GM21367 (cell line): ENCODE results near the gene MOG.
A peak's percentile ranks its signal among the peaks of the same experiment; 100 is the strongest.
"Not testable (repeated sequence)": the region's sequence is repeated elsewhere in the genome, so short reads cannot be mapped to it uniquely, and the experiment has no call there.

Experiments
- ATAC-seq: cut with Tn5 transposase; IDR thresholded peaks from one replicate; pipeline ENCODE4 v1.9.1; 2021; ENCODE audit not compliant: unreplicated experiment

Gene MOG

DNA sequence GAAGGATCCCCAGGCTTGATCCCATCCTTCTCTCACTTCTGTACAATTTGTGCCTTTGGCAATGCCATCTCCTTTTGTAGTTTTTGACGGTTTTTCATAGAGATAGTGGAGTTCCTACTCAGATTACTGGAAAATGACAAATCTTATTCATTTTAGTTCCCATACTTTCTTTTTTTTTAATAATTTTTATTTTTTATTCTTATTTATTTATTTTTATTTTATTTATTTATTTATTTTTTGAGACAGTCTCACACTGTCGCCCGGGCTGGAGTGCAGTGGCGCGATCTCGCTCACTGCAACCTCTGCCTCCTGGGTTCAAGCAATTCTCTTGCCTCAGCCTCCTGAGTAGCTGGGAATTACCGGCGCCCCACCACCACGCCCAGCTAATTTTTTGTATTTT, 19.6 kb upstream of the MOG start:
- no peak for ATAC-seq

DNA sequence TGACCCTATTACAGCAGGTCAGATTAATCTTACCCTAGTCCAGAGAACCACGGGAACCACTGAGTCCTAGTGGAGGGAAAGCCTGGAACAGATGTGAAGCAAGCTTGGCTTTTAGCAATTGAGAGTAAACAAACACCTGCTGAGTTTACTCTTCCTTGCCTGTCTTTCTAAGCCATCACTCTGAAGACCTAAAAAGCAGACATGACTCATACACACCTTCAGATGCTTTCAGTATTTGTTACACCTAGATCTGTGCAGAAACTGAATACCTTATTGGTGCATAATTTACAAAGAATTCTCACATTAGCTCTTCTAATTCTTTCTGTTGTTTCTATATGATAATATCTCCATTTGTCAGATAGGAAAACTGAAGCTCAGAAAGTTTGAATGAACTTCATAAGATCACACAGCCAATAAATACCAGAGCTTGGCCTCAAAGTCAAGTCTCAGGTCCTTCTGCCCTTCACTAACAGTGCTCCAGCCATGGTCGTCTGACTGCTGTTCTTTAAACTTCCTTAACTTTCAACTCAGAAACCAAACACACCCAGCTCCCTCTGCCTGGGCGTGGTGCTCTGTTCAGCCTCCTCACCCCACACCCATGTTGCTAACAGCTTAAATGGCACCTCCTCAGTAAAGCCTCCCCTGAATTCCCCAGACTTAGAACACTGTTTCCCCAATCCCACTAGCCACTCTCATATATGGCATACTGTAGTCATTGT, 15.3 kb upstream of the MOG start:
- no peak for ATAC-seq

DNA sequence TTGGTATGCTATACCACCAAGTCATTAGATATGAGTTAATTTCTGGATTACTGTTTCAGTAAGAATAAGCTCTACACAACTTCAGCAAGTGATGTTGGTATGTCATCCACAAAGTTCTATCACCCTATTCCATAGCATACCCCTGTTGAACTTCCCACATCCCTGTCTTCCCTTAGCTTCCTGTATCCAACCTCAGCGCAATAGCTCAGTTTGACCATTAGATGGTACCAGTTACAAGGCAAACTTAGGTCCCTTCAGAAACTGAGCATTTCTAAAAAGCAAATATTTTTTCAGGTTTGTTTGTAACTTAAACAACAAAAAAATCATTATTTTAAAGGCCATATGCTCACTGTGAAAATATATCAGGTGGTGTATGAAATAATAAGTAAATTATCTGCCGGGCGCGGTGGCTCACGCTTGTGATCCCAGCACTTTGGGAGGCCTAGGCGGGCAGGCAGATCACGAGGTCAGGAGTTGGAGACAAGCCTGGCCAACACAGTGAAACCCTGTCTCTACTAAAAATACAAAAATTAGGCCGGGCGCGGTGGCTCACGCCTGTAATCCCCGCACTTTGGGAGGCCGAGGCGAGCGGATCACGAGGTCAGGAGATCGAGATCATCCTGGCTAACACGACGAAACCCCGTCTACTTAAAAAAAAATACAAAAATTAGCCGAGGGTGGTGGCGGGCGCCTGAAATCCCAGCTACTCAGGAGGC, 8.8 kb upstream of the MOG start:
- no peak for ATAC-seq

DNA sequence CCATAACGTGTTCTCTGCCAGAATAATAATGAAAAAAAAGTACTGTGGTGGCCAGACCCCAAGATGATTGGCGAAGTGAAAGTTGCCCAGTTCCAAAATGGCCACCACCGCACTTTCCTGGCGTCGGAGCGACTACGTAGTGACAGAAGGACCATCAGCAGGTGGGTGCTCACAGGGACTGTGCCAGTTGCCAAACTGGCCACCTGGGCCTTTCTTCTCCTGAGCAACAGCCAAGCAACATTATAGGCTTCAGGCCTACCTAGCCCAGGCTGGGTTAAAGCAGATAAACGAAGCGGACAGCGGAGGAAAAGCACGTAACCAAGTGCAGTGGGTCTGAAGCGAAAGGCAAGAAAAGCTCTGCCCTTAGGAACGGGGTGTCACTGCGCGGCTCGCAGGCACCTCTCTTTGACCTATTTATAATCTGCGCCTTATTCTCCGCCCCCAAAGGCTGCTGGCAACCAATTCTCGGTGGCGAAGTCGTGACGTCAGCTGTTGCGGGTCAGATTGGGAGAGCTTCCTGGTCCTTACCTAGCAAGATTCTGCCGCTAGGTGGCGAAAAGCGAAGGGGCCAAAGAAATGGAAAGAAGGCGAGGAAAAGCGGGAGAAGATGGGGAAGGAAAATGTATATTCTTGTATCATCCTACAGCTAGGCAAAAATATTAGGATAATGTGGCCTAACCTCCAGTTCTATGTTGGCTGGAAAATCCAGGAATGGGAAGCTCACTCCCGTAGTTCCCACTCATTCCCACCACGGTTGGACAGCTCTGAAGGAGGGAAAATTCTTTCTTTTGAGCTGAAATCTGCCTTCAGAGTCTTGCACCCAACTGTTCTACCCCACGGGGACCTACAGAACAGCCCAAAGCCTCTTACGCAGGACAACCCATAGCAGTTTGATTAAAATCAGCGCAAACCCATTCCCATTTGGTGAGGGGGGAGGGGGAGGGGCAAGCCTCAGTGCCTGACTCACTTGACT, 6.9 kb upstream of the MOG start:
- ATAC-seq, result peak; percentile 78

DNA sequence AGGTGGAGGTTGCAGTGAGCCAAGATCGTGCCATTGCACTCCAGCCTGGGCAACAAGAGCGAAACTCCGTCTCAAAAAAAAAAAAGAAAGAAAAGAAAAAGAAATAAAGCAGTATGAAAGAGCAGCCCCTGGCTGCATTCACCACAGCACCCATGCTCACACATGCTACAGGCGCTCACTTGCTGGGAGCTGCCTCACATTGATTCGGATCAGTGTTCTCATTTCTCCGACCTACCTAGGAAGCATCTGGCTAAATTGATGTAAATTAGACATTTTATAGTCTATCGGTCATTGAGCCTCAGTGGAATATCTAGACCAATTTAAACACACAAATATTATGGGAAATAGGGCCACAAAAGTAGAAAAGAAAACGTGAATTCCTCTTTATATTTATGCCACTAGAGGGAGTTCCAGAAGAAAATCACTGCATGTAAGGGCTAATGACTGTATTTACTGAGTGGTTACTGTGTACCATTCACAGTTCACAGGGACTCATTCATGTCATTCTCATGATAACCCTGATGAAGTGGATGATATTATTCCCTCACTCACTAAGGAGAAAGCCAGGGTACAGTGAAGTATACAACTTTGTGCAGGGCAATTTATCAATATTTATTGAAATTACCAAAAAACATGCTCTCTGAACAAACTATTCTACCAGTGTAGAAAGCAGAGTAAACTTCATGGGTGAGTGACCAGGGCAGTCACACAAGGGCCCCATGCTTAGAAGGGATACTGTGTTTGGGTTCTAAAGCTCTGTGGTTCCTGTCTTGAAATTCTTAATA, 5.3 kb upstream of the MOG start:
- ATAC-seq, result no peak

DNA sequence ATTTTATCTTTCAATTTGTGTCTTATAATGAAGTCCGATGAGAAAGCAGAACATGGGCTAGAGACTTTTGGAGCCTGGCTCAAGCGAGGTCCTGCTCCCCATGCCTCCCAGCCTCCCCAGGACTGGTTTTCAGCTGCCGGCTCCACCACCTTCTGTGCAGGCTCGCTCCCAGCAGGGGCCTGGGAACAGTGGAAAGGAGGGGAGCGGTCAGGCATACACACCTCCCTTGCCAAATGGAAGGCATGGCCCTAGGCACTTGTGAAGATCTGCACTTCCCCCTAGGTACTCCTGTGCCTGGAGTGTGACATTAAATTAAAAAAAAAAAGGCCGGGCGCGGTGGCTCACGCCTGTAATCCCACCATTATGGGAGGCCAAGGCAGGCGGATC, 4.7 kb upstream of the MOG start:
- ATAC-seq, result no peak

DNA sequence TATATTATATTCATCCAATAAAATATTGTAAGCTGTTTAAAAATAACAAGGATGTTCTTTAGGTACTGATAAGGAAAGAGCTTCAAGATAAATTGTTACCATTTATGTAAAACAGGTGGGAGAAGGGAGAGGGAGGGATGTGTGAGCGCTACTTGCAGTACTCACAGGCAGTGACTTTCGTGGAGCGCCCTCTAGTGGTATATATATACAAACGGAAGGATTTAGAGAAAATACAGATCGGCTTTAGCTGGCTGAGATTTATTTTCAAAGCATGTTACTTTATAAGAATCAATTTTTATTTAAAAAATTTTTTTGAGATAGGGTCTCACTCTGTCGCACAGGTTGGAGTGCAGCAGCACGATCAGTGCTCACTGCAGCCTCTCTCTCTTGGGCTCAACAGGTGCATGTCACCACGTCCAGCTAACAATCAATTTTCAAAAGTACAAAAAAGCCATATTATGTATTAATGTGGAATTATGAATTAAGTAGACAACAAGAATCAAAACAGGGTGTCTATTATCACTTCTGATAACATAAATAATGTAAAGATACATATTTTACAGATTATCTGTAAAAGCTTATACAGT, 3.3 kb upstream of the MOG start:
- ATAC-seq, result no peak

DNA sequence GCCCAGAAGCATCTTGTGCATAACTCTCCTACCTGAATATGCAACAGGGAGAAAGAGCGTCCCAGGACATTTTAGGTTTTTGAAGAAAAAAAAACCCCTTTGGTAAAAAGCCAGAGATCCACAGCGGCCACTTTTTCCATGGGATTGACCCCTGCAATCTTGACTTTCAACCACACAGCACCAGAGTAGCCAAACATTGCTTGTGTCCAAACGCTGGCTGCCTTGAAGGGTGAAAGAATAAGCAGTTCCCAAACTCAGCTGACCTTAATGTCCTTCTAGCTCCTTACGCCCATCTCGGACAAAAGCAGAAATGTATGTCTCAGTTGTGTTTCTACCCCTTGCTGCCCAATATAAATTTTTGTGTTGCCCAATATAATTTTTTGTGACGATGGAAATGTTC, 1.2 kb upstream of the MOG start:
- ATAC-seq, result no peak

DNA sequence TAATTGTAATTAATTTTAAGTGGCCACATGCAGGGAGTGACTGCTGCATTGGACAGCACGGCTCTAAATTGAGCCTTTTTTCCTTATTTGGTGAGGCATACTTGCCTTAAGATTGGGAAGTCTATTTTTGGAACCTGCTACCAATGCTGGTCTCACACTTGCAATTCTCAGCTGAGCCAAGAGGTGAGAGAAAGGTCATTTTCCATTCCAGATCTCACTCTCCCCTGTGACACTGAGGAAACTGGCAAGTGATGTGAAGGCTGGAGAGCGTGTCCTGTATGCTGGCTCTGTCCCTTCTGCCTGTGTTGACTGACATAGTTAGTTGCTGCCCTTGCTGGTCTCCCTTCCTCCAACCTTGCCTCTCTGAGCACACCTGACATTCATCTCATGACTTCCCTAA, 735 bp upstream of the MOG start:
- ATAC-seq, result no peak

DNA sequence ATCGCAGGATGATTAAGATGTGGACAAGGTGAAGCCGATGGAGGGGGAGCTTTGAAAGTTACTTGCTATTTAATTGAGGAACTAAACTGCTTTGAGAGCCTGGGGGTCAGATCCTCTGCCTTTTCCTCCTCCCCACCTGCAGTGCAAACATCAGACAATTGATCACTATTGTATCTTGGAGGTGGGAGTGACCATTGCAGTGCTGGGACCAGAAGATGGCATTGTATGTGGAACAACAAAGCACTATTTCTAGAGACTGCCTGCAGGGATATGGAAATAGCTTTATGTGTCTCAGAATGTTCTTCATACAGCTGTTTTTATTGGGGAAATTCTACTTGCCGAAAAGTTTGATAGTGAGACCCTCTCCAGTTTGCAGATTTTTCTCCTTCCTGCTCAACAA, 4.2 kb downstream of the MOG start:
- no peak for ATAC-seq

DNA sequence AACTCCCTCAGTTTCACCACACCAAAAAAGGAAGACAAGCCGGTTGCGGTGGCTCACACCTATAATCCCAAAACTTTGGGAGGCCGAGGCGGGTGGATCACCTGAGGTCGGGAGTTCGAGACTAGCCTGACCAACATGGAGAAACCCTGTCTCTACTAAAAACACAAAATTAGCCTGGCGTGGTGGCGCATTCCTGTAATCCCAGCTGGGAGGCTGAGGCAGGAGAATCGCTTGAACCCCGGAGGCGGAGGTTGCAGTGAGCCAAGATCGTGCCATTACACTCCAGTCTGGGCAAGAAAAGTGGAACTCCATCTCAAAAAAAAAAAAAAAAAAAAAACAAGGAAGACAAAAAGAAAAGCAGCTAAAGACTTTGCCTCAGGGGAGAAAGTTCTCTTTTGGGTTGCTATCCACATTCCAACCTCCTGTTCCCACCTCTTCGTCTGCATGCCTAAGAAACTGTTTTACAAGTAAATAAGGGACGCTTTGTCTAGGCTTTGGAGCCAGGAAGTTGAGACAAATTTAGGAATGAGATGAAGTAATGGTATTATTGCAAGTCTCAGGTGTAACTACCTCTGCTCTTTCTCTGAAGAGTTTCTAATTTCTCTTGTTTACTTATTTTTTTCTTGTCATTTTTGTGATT, 4.7 kb downstream of the MOG start:
- ATAC-seq, result not testable (repeated sequence)

DNA sequence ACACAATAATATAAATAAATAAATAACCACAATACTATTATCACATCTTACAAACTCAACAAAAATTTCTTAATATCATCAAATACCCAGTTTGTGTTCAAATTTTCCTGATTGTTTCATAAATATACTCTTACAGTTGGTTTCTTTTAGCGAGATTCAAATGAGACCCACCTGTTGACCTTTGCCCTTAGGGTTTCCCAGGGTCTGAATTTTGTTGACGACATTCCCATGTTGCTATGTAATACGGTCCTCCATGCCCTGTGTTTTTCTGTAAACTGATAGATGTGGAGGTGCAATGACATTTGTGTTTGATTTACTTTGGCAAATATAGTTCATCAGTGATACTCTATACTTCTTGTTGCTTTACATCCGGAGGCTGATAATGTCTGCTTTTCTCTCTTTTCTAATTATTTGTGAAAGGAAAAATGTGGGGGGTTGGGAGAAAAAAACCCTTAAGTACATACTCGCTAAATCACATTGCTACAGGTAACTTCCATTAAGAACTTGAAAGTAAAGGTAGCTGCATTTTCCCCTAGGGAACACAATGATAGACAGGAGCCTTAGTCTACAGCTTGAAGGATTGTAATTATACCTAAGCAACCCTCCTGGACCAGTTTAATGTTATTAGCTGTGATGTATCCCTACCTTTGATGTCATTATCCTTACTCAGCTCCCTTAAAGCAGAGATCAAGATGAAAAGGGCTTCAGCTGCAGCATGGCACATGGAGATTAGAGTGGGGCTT, 6.6 kb downstream of the MOG start:
- ATAC-seq, result no peak

DNA sequence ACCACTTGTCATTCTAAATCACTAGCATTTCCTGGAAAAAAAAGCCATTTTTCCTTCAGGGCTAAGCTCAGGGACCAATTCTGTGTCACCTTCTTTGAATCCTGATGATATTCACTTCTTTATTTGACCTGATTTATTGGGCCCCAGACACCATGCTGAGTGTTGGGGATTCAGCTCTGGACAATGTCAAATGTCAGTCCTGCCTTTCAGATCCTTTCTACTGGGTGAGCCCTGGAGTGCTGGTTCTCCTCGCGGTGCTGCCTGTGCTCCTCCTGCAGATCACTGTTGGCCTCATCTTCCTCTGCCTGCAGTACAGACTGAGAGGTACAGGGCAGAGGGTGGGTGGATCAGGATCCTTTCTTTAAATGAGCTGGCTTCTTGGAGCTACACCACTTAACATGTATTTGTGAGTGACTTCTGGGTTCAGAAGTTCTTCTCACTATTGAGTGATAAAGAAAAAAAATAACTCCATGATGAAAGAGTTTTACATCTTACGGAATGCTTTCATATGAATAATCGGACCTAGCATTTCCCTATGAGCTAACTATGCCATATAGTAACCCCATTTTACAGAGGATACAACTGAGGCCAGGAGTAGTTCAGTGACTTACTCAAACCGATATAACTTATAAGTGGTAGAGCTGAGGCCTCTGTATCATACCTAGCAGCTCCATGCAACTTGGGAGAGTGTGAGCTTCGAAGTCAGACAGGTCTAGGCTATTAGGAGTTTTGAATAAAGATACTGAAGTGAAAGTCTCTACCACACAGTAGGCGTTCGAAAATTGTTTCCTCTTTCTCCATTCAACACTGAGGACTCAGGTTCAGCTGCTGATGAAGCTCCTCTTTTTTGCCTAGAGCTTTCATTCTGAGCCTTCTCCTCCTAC, 9.3 kb downstream of the MOG start:
- no peak for ATAC-seq

DNA sequence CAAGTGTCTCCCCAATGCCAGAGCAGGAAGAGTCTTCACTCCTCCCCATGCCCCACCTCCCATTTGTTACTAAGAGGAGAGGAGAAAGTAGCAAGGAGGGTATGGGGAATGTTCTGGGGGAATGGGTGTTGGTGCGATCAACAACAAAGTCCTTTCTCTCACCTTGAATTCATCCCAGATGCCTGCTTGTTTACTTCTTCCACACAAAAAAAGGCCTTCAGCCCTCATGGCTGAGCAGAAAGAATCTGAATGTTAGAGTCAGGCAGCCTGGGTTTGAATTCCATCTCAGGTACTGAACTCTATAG, 9.9 kb downstream of the MOG start:
- no peak for ATAC-seq

DNA sequence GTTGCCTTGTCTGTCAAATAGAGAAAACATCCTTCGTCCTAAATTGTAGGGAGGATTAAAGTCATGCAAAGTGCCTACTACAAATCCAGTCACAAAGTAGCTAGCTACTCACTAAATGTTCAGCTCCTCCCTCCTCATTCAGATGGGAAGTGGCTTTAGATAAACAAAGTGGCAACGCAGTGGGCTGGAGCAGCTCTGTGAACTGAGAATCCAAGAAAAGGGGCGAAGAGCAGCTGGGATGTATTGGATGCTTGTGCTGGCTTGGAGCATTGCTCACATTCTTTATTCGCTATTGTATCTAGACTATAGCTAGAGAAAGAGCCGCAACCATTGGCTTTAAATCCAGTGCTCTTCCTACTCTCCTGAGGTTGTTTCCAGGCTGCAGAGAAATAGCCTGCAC, 10.3 kb downstream of the MOG start:
- no peak for ATAC-seq

DNA sequence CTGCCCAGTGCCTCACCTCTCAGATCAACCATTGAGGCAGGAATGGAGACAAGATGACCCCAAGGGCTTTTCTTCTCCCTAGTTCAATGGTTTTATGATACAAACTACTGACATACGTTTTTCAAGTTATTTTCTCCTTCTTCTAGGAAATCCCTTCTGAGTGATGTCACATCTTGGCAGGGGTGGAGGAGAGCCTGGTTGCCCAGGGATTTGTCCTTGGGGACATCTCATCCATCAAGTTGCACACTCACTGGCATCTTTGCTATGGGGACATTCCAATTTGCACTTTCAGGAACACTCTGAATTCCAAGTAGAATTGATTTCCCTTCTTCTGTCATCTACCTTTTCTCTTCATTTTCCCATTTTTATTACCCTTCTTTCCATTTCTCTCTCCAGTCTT, 14.1 kb downstream of the MOG start:
- ATAC-seq, result no peak

DNA sequence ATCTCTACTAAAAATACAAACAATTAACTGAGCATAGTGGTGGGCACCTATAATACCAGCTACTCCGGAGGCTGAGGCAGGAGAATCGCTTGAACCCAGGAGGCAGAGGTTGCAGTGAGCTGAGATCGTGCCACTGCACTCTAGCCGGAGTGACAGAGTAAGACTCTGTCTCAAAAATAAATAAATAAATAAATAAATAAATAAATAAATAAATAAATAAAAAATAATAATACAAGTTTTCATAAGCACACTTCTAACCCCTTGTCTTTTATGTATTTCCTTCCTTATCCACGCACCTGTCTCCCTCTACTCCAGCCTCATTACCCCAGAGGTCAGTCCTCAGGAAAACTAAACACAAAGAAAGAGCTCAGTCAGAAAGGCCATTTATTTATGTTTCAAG, 15.2 kb downstream of the MOG start:
- not testable (repeated sequence) for ATAC-seq

DNA sequence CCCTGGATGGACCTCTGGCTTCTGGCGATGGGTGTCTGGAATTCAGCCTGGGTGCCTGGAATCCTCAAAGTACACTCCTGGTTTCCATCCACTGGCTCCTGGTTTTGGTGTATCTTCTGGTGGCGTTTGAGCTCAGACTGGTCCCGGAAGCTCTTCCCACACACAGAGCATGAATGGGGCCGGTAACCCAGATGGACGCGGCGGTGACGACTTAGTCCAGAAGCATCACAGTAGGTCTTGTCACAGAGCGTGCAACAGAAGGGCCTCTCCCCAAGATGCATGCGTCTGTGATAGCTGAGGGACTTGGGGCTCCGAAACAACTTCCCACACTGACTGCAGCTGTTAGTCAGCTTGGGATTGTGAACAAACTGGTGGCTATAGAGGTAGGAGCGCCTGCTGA, 16.3 kb downstream of the MOG start:
- ATAC-seq, result no peak

DNA sequence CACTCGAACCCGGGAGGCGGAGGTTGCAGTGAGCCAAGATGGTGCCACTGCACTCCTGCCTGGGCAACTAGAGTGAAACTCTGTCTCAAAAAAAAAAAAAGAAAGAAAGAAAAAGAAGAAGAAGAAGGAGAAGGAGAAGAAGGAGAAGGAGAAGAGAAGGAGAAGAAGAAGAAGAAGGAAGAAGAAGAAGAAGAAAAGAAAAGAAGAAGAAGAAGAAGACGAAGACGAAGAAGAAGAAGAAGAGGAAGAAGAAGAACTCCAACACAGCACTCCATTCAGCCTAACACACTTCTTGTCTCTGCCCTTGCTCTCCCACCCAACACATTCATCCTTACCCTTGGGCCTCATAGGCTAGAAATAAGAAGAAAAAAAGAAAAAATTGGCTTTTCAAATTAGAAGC, 17.1 kb downstream of the MOG start:
- no peak for ATAC-seq
